GM18861 (cell line): ENCODE results near the gene PARP2.
"Not testable (repeated sequence)": the region's sequence is repeated elsewhere in the genome, so short reads cannot be mapped to it uniquely, and the experiment has no call there.

Experiments used
- ATAC-seq: cut with Tn5 transposase; IDR thresholded peaks from one replicate; pipeline ENCODE4 v1.9.1; 2021; ENCODE audit not compliant: unreplicated experiment

PARP2 gene

GRCh38 chr14:20346713-20347112, 3.3 kb downstream of the PARP2 start:
- no peak for ATAC-seq

GRCh38 chr14:20347747-20348146, 4.3 kb downstream of the PARP2 start:
- ATAC-seq, result no peak

- ATAC-seq, result no peak
Measured at GRCh38 chr14:20350282-20350681, 6.8 kb downstream of the PARP2 start.

GRCh38 chr14:20350860-20351259, 7.4 kb downstream of the PARP2 start:
- no peak for ATAC-seq

- ATAC-seq, result no peak
Measured at GRCh38 chr14:20356422-20356821, 13.0 kb downstream of the PARP2 start.

GRCh38 chr14:20358474-20358873, 15.0 kb downstream of the PARP2 start:
- ATAC-seq, result not testable (repeated sequence)

GRCh38 chr14:20365928-20366327, 22.5 kb downstream of the PARP2 start:
- ATAC-seq, result no peak

- no peak for ATAC-seq
Measured at GRCh38 chr14:20372796-20373195, 29.4 kb downstream of the PARP2 start.

GRCh38 chr14:20375471-20375870, 32.0 kb downstream of the PARP2 start:
- ATAC-seq, result no peak

- ATAC-seq, result no peak
Measured at GRCh38 chr14:20376071-20376588, 32.7 kb downstream of the PARP2 start.

GRCh38 chr14:20377171-20377570, 33.7 kb downstream of the PARP2 start:
- no peak for ATAC-seq

GRCh38 chr14:20379743-20380142, 36.3 kb downstream of the PARP2 start:
- no peak for ATAC-seq

- no peak for ATAC-seq
Measured at GRCh38 chr14:20380681-20381080, 37.2 kb downstream of the PARP2 start.

GRCh38 chr14:20381341-20381740, 37.9 kb downstream of the PARP2 start:
- no peak for ATAC-seq

- ATAC-seq, result no peak
Measured at GRCh38 chr14:20382526-20382925, 39.1 kb downstream of the PARP2 start.

GRCh38 chr14:20383032-20383431, 39.6 kb downstream of the PARP2 start:
- no peak for ATAC-seq

GRCh38 chr14:20383636-20384035, 40.2 kb downstream of the PARP2 start:
- ATAC-seq, result no peak

- no peak for ATAC-seq
Measured at GRCh38 chr14:20384321-20384720, 40.9 kb downstream of the PARP2 start.

- no peak for ATAC-seq
Measured at GRCh38 chr14:20384886-20385285, 41.5 kb downstream of the PARP2 start.

GRCh38 chr14:20386276-20386855, 42.9 kb downstream of the PARP2 start:
- no peak for ATAC-seq

- no peak for ATAC-seq
Measured at GRCh38 chr14:20387576-20387975, 44.1 kb downstream of the PARP2 start.

- ATAC-seq, result no peak
Measured at GRCh38 chr14:20388159-20388558, 44.7 kb downstream of the PARP2 start.

GRCh38 chr14:20391505-20391904, 48.1 kb downstream of the PARP2 start:
- no peak for ATAC-seq
